Measurements from ENCODE around the gene MET. TPM values are rescaled to one million over a fixed set of nuclear protein-coding genes. Genes with fewer than 3 reads are reported as not detected.

Gene MET
- total and polyA plus RNA-seq, 2 of the 8 experiments (the other 6 are each of a cell fraction or from before 2014, with no cell fraction given): 3.5 to 12.9 TPM

GRCh38 chr7:116780966-116781365 is 109.0 kb downstream of the MET start:
- WGBS, 2 experiments (ENCODE audit: extremely low coverage in 1 of 2, insufficient coverage in 1 of 2, insufficient read length in 1 of 2, insufficient replicate concordance in 2 of 2, low coverage in 1 of 2, low lambda C conversion rate in 2 of 2, missing lambda C conversion rate in 1 of 2): 90% methylated on average over 1 of the region's 1 CpG; no CpG with 5 or more reads in 1 of the 2 experiments

More at GRCh38 chr7:116780966-116781365, 109.0 kb downstream of the MET start:
- Histone ChIP-seq H3K9ac (replicated peaks in 1 of 4; ENCODE audit: extremely low read depth in 1 of 4, low read depth in 3 of 4, low read length in 3 of 4) (no peak overlapping the region), H2AK5ac (ENCODE audit: low read depth, low read length) (no peak overlapping the region), H2AFZ (ENCODE audit: low read length) (no peak overlapping the region), H3K4me2 (ENCODE audit: insufficient read depth in 1 of 2, low read depth in 2 of 2, low read length in 2 of 2) (0 out of 4 replicates have a peak overlapping the region, but pooled peaks of 1 of the 2 experiments have one; percentile 10), H3K14ac (ENCODE audit: insufficient read length) (no peak overlapping the region), H4K5ac (ENCODE audit: insufficient read length, low read depth, low read length) (no peak overlapping the region), H2BK120ac (replicated peaks; ENCODE audit: low read depth, low read length) (no peak overlapping the region), H3K18ac (ENCODE audit: extremely low read depth, low read length) (no peak overlapping the region), H3K79me1 (ENCODE audit: low read depth, low read length) (no peaks in the 10 kb centered on the region), H4K91ac (replicated peaks; ENCODE audit: insufficient read length, low read length) (no peak overlapping the region), H2BK15ac (ENCODE audit: low read length) (no peak overlapping the region), H2BK5ac (ENCODE audit: low read depth, low read length) (no peak overlapping the region), H3K9me3 (ENCODE audit: insufficient read depth in 2 of 2, low read depth in 1 of 2, low read length in 1 of 2) (no peaks in the 10 kb centered on the region), H3K27me3 (replicated peaks in 1 of 4; ENCODE audit: control insufficient read depth in 3 of 4, extremely low read depth in 1 of 4, insufficient read depth in 3 of 4, low read length in 3 of 4) (no peaks in the 10 kb centered on the region), H3K79me2 (ENCODE audit: control insufficient read depth in 1 of 2, insufficient read depth in 2 of 2, low read length in 2 of 2) (no peaks in the 10 kb centered on the region), H2BK12ac (ENCODE audit: low read depth, low read length) (no peak overlapping the region), H4K8ac (ENCODE audit: extremely low read depth, insufficient read depth, low read length) (no peak overlapping the region), H3K23ac (ENCODE audit: insufficient read length) (no peak overlapping the region), H3K4me1 (replicated peaks in 1 of 4; ENCODE audit: control insufficient read depth in 3 of 4, insufficient read depth in 4 of 4, low read length in 3 of 4) (peaks cover 0 to 10% (median 8%) of the 10 kb centered on the region in 4 experiments; a peak in 4 of 7 replicates), H3K23me2 (ENCODE audit: low read depth, low read length) (no peaks in the 10 kb centered on the region), H3K4me3 (ENCODE audit: extremely low read depth in 1 of 4, insufficient read depth in 2 of 4, low read depth in 3 of 4, low read length in 4 of 4) (no peak overlapping the region), H3K4ac (replicated peaks; ENCODE audit: insufficient read length, low read depth, low read length) (no peak overlapping the region), H3K56ac (replicated peaks; ENCODE audit: insufficient read length, low read depth, low read length) (no peak overlapping the region), H3K36me3 (ENCODE audit: control insufficient read depth in 2 of 4, insufficient read depth in 4 of 4, low read length in 3 of 4) (no peaks in the 10 kb centered on the region), H4K20me1 (replicated peaks in 1 of 2; ENCODE audit: control insufficient read depth in 1 of 2, insufficient read depth in 2 of 2, low read length in 2 of 2) (no peaks in the 10 kb centered on the region), H3K27ac (ENCODE audit: low read depth, low read length) (no peak overlapping the region), H2BK20ac (ENCODE audit: low read length) (no peak overlapping the region)
- POLR2A ChIA-PET (ENCODE audit: partially characterized antibody): no interaction called here
- FAIRE-seq (no peak), DNase-seq (ENCODE audit: low read depth in 1 of 2, low spot score in 2 of 2) (no peak)
- CTCF ChIA-PET (ENCODE audit: partially characterized antibody): interaction anchor here (0.7 to 2.9 kb wide), 9 partner anchors 23 to 189 kb away, joined by 3 to 15 read pairs (median 3); partner anchors contain the start of gene MET
- TF ChIP-seq BCL11A (IDR thresholded peaks at IDR 0.05; ENCODE audit: low read depth in 2 of 2, low read length in 2 of 2): no peak
- TF ChIP-seq USF2 (IDR thresholded peaks at IDR 0.05; ENCODE audit: low read length): peak; percentile 38; the same call in 1 of the 2 replicates
- TF ChIP-seq GTF2F1 (IDR thresholded peaks at IDR 0.05; ENCODE audit: borderline replicate concordance, low read depth, low read length): no peak
